GM11168 (cell line): Measurements from ENCODE around the gene EBF3.

Source experiments
- in situ Hi-C: fragments of 300-500 bp; cut with MboI; formaldehyde crosslinking; loops from one replicate; pipeline ENCODE4 v1.12.0; 2022; ENCODE audit warnings: low sequenced_read_pairs; ENCODE audit not compliant: unreplicated experiment

The EBF3 gene

GRCh38 chr10:129896860-129897200 is 67.2 kb downstream of the EBF3 start:
- in situ Hi-C loops: no loop called here

DNA sequence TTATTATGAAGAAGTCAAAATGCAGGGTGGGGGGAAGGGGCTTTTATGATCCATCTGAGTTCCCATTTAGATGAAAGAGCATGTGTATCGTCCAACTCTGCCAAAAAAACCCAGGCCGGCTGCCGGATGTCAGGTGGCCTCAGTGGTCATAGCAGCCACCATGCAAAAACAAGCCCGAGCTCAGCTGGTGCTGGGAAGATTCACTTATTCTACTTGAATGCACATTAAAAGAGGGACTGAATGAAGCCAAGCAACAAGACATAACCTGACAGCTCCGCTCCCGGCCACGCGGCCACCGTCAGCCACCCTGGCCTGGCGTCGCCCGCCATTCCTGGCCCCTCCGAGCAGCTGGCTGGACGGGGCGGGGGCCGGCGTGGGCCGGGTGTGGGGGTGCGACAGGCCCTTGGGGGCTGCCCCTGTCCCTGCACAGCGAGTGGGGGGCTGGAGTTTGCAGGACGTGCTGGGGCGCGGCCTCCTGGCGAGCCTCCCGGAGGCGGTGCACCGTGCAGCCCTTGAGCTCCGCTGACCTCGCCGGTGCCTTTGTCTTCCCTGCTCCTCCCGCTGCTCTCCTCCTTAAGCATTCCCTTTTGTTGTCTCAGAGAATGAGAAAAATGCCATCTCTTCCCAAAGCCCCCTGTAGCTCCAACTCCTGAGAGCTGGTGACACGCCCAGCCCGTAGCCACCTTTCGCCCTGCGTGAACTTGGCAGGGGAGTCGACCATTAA is 67.8 kb downstream of the EBF3 start:
- in situ Hi-C loops: no loop called here

DNA sequence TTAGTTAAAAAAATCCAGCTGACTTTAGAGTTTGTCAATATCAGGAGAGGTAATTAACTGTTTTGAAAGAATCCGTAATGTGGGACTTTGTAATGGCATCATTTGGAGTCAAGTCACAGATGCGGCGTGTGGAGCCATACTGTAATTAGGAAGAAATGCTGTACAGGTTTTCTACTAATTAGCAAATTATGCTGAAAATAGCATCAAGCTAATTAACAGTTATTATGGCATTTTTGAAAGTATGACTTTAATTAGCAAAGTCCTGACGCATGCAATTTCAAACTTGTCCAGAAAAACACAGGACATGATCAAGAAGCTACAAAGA is 68.3 kb downstream of the EBF3 start:
- in situ Hi-C loops: no loop called here

DNA sequence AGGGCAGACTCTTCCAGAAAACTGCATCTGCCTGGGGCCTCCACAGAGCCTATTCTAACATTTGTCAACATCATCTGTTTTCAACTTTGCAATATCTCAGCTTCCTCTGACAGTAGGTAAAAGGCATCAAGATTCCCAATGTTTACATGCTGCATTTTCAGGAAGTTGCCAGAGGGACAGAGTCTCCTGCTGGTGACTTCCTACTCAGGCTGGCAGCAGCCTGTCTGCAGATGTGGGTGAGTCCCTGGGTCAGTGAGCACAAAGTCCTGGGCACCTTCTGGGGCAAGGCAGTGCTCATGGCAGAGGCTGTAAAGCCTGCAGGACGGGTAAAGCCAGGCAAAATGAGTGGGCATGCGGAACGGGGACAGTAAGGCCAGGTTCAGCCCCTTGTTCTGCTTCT is 69.4 kb downstream of the EBF3 start:
- in situ Hi-C loops: no loop called here

- in situ Hi-C loops: no loop called here
These were observed 70.7 kb downstream of the EBF3 start for GRCh38 chr10:129893104-129894089.

DNA sequence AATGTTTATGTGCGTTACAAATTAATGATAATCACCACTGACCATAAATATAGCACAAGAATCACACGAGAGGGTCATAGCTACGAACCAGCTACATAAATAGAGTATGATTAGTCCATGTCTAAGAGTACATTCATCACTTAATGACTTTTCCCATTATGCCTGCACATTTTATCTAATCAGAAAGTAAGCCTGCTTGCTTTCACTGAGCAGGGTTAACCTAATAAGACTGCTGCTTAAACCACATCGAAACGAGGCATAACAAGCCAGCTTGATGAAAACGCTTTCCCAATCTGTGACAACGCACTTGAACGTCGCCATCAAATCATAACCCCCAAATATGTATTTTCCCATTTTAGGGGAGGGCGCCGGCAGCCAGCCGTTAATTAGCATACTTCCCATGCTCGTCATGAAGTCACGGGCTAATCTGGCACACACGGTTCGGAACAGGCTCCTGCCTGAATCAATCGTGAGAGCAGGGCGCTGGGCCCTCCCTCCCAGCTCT is 71.5 kb downstream of the EBF3 start:
- in situ Hi-C loops: no loop called here

GRCh38 chr10:129891806-129892205 is 72.3 kb downstream of the EBF3 start:
- in situ Hi-C loops: no loop called here

- in situ Hi-C loops: no loop called here
These were observed 73.9 kb downstream of the EBF3 start for GRCh38 chr10:129890170-129890569.

DNA sequence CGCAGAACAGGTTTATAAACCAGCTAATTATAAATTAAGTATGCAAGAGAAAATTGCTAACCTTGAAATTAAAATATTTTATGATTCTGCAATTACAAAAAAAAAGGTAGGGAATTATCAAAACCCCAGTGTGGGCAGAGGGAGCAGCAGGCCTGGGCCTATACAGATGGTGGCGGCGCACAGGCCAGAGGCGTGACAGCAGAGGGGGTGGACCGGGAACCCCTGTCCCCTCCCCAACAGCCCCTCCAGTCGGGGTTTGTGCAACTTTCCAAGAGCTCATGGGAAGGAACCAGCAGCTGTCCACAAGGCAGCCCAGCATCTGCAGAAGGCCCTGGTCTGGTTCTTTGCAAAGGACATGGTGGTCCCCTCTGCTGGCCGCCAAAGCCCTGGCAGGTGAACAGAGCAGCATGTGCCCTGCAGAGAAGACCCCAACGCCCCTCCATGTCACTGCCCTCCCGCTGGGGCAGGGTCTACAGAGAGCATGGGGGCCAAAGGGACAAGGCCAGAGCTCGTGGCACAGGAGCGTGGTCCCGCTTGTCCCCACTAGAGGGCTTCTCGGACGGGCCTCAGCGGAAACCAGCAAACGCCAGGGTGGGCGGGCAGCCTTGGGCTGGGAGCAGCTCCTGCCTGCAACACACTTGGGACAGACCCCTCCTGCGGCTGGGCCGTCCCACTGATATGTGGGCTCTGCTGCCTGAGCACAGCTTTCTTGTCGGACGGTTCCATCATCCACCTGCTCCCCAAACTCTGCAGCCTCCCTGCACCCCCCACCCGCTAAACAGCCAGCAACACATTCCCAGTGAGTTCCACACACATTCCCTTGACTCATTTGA is 75.1 kb downstream of the EBF3 start:
- in situ Hi-C loops: no loop called here

DNA sequence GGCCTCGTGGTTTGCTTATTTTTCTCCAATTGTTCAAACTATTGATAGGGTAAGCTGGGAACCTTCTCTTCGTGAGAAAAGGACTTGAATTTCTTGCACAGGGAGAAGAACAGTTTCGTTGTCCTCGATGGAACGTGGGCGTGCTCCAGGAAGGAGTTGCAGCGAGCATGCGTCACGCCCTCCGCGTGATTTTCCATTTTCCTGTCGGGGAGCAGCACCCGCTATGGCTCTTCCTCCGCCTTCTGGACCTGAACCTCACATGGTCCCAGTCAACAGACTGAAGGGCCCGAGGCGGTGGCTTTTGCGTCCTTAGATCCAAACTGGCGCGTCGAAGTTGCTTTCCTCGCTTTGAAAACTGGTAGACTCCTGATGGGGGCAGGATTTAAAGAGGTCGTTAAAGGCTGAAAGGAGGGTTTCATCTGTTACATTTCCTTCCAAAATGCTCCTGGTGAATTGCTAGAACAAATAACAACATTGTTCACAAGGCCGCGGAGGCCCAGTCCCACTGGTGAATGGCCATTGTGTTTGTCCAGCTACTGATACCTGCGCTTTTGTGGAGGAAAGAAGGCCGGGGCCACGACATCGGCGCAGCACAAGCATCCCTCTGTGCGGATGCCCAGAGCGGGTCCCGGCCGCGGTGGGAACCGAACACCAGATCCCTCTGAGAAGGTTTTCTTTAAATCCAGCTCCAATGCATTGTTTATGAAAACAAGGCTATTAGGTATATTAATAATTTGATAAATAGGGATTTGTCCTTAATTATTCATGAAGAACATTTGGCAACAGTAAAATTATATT is 75.9 kb downstream of the EBF3 start:
- in situ Hi-C loops: no loop called here

DNA sequence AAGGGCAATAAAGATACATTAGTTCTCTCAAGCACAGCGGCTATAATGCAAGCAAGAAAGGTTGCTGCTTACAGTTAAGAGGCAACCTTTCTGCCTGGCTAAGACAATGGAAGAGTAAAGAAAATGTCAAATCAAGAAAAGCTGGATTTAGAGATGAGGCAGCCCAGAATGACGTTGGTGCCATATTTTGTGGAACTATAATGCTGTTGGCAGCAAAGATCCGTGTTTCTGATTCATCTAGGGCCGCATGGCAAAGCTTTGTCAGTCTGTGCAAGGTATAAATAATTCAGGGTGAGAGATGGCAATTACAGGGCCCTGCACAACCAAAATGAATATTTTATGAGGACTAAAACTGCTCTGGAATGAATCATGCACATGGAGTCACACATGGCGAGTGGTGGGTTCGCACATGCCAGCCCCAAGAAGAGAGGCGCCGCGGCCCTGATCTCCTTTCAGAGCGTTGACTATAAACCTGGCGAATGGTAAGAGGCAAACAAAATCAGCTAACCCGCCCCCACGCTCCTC is 76.6 kb downstream of the EBF3 start:
- in situ Hi-C loops: no loop called here

DNA sequence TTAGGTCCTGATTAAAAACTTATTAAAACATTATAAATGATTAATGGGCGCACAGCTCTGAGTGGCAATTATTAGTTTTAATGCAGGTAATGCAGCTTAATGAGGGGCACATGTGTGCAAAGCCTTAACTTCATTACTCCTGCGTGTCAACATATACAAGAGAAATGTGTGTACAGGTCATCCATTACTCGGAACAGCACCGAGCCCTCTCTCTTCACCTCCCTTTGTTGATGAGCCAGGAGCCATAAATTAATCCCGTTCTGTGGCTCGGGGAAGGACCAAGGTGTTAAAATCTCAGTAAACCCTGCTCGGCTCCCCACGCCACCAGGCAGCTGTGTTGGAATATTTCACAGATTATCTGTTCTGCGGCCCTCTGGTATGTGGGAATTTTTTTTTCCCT is 77.8 kb downstream of the EBF3 start:
- in situ Hi-C loops: no loop called here

DNA sequence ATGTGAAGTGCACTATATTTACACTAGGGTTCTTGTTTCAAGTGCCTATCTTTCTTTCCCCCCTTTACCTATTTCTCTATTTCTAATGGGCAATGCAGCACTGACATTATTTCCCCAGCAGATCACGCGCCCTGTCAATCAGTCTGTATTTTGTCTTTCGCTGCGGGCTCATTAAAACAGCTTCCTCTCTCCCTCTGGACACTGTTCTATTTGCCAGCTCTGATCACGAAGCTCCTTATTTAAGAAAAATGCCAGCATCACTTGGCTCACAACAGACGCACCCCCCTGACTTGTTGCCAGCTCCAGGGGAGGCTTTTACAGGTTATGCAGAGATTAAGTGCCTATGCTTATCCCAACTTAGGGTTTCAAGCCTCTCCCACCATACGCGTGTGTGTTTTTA is 78.5 kb downstream of the EBF3 start:
- in situ Hi-C loops: no loop called here

DNA sequence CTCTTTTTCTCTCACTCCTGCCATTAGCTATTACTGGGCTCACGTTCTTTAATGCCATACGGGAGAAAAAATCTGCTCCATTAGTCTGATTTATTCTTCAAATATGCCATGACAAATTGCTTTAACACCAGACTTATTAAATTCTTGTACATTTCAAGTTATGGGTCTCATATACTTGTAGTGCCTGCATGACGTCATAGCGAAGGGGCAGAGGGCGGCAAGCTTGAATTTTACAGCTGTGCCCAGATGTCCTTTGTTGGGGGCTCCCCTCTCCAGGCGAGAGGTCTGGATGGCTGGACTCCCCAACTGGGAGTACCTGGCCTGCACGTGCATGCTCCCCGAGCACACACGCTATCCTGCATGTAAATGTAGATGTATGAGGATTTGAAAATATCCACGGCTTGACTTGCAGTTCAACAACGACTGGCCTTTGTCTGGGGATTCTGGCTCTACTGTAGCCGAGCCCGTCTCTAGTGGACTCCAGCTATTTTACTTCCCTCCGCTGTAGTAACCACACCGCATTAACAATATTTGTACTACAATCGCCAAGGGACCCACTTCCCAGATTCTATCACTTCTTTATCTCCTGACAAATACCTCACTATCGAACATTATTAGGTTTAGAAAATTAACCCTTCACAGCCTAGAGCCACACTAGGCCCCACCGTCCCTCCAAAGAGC is 79.5 kb downstream of the EBF3 start:
- in situ Hi-C loops: no loop called here

GRCh38 chr10:129883626-129884397 is 80.3 kb downstream of the EBF3 start:
- in situ Hi-C loops: no loop called here

DNA sequence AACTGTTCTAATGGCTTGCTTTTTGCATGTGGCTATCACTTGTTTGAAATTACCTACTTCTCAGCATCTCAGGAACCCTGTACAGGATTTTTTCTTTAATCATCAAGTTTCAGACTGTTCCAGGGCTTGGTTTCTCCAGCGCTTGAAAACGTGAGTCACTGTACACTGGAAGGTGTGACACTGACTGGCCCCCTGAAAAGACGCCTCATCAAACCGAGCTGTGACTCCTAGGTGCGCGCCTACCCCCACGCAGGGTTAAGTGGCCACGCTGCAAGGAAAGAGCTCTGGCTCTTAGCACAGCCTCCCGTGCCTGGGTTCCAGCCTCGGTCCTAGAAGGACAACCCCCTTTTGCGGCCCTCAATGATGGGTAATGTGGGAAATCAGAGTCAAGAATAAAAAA is 81.0 kb downstream of the EBF3 start:
- in situ Hi-C loops: no loop called here

DNA sequence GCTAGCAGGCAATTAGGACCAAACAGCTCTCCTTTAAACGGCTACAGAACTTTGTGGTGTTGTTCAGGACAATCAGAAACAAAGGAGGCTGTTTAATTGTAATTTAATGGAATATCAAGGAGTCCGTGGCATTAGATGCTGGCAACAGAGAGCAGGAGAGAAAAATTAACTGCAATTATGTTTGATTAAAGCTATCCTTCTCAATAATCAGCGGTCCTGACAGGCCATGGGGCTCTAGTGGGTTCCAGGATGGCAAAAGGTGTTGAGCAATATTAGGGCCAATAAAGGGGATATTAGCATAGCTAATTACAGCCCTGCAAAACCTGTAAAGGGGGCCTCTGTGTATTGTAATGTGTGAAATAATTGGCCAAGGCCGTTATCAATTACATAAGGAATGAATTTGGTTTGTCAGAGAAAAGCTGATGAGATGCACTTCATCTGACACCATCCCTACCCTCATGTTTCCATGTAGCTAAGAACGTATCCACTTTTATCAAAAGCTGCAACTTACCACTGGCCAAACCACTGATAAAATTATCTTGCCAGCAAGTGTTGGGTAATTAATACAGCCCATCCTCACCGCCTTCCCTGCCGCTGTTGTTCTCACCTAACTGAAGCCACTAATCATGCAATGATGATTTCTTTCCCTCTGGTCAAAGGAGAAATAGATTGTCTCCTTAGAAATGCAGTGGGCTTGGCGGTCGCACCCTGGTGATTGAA is 81.6 kb downstream of the EBF3 start:
- in situ Hi-C loops: no loop called here

- in situ Hi-C loops: no loop called here
These were observed 82.4 kb downstream of the EBF3 start for GRCh38 chr10:129881641-129882040.
